Transverse colon (tissue), 4 donors: ENCODE data around the gene HARBI1. TPM values are rescaled to one million over a fixed set of nuclear protein-coding genes. Genes with fewer than 3 reads are reported as not detected.
A peak's percentile ranks its signal among the peaks of the same experiment; 100 is the strongest.
"Not testable (repeated sequence)": the region's sequence is repeated elsewhere in the genome, so short reads cannot be mapped to it uniquely, and the experiment has no call there.

Experiments used
- DNase-seq: peaks from one replicate; pipeline ENCODE4 v3.0.0-alpha.2; 2019
- H3K27ac ChIP-seq, 4 donors: fragments of 200-600 bp; sonication (generic); 2 replicates each; pipeline ENCODE4 v1.5.1; 2016 to 2018; ENCODE audit warnings: inconsistent platforms in 4 of 4
- H3K27me3 ChIP-seq: fragments of 200-600 bp; sonication (generic); 2 replicates; pipeline ENCODE4 v1.5.1; 2017; ENCODE audit warnings: inconsistent platforms
- H3K36me3 ChIP-seq, 4 donors: fragments of 200-600 bp; sonication (generic); 2 replicates each; pipeline ENCODE4 v1.5.1; 2017 to 2019; ENCODE audit warnings: inconsistent platforms in 4 of 4
- H3K4me1 ChIP-seq, 4 donors: fragments of 200-600 bp; sonication (generic); 2 replicates each; pipeline ENCODE4 v1.5.1; 2017 to 2020; ENCODE audit warnings: inconsistent platforms in 4 of 4
- H3K4me3 ChIP-seq, 4 donors: fragments of 200-600 bp; sonication (generic); 1 replicate in 1 of 4; 2 replicates in 3 of 4; pipeline versions ENCODE4 v1.5.1 to v1.6.1; 2017 to 2019; ENCODE audit warnings: inconsistent platforms in 4 of 4
- H3K9me3 ChIP-seq, 2 donors: fragments of 200-600 bp; sonication (generic); 2 replicates each; pipeline ENCODE4 v1.5.1; 2017 to 2019; ENCODE audit warnings: inconsistent platforms in 2 of 2
- EP300 ChIP-seq: sonication (generic); formaldehyde crosslinking; IDR thresholded peaks from one replicate; pipeline ENCODE4 v1.6.1; 2017; ENCODE audit warnings: antibody characterized with exemption, low read depth
- POLR2A ChIP-seq: fragments of 450-650 bp; IDR thresholded peaks from one replicate; pipeline ENCODE4 v1.6.1; 2016; ENCODE audit warnings: antibody characterized with exemption, mild to moderate bottlenecking, moderate library complexity
- POLR2AphosphoS5 ChIP-seq, 3 donors: sonication (generic); formaldehyde crosslinking; IDR thresholded peaks; one replicate each; pipeline ENCODE4 v1.6.1; 2016; ENCODE audit warnings: antibody characterized with exemption in 3 of 3
- WGBS, 2 donors: methylation state at CpG; one replicate each; pipeline ENCODE4 v1.1.5; 2018; ENCODE audit warnings: low coverage in 1 of 2; 5-methylcytosine and 5-hydroxymethylcytosine counted together
- in situ Hi-C, 4 donors: fragments of 200-750 bp; cut with MboI; loops; one replicate each; pipeline versions ENCODE4 v1.15.0 to v1.15.1; 2017; ENCODE audit warnings: low sequenced_read_pairs in 3 of 4, low pct_ligation_motif_present in 1 of 4, low pct_unique_long_range_greater_than_20kb in 1 of 4
- intact Hi-C: fragments of 100-400 bp; cut with DNase I; formaldehyde crosslinking; loops from one replicate; pipeline ENCODE4 v1.15.1; 2023; ENCODE audit warnings: low total_unique reads
- total RNA-seq, 4 donors: library from RNA; depleted of rRNA; stranded (reverse); fragments of >200 nt; gene quantifications; one replicate each; pipeline ENCODE4 v1.1.0, GENCODE V29; 2016
- TF ChIP-seq, protein P1 (sequence below), 5 experiments: fragments of 200-600 bp in 3 of 5; fragments of 450-650 bp in 2 of 5; sonication (generic) in 3 of 5; IDR thresholded peaks; 1 replicate in 2 of 5; 2 replicates in 3 of 5; pipeline ENCODE4 v1.5.1; 2016 to 2017; ENCODE audit warnings: antibody characterized with exemption in 5 of 5, inconsistent platforms in 3 of 5, mild to moderate bottlenecking in 2 of 5, moderate library complexity in 1 of 5

HARBI1 gene
- total RNA-seq, 4 donors from 2014 or later: 3.1 to 4.8 (median 3.4) TPM; not detected in 1

DNA sequence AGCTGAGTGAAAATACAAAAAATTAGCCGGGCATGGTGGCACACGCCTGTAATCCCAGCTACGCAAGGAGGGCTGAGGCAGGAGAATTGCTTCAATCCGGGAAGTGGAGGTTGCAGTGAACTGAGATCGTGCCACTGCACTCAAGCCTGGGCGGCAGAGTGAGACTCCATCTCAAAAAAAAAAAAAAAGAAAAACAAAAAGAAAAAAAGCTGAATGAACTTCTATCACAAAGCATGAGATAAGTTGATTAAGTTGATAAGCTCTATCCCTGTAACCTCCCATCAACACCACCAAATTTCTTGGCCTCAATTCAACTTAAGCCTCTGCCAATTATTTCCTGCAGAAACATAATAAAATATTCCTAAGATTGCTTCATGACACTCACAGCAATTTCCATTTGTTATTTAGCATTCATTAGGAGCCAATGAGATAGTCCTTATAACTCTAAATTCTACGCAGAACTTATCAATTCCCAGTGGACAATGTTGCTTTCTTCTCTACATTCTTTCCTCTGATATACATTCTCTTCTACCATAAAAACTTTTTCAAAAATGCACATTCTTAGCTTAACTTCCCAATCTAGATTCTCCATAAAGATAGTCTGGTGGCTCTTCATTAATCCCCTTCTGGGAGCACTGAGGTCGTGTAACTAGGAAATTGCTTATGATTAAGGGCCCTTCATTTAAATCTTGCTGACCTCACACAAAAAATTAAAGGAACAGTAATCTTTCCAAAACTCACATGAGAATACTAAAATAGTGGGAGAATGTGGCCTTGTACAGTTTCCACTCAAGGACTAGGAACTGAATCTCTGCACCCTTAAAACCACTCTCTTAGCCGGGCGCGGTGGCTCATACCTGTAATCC lies 26.1 kb downstream of the HARBI1 start:
- DNase-seq: no peak
- WGBS, 2 donors: 46 to 65% methylated on average over 6 to 11 of the region's 11 CpGs
- Histone ChIP-seq H3K4me1 (peaks cover 16 to 52% (median 39%) of the 10 kb centered on the region in 4 donors), H3K27ac (peak overlapping the region in 2 of 4 donors; percentile 14 to 48), H3K27me3 (no peaks in the 10 kb centered on the region), H3K36me3 (no peaks in the 10 kb centered on the region), H3K9me3 (no peaks in the 10 kb centered on the region), H3K4me3 (peak overlapping the region in 1 of 4 donors; percentile 7)
- in situ Hi-C loops: no loop called here
- TF ChIP-seq EP300 (no peak), POLR2AphosphoS5 (IDR thresholded peaks at IDR 0.05) (no peak), POLR2A (no peak)
- TF ChIP-seq, protein P1, sequence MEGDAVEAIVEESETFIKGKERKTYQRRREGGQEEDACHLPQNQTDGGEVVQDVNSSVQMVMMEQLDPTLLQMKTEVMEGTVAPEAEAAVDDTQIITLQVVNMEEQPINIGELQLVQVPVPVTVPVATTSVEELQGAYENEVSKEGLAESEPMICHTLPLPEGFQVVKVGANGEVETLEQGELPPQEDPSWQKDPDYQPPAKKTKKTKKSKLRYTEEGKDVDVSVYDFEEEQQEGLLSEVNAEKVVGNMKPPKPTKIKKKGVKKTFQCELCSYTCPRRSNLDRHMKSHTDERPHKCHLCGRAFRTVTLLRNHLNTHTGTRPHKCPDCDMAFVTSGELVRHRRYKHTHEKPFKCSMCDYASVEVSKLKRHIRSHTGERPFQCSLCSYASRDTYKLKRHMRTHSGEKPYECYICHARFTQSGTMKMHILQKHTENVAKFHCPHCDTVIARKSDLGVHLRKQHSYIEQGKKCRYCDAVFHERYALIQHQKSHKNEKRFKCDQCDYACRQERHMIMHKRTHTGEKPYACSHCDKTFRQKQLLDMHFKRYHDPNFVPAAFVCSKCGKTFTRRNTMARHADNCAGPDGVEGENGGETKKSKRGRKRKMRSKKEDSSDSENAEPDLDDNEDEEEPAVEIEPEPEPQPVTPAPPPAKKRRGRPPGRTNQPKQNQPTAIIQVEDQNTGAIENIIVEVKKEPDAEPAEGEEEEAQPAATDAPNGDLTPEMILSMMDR (IDR thresholded peaks at IDR 0.05): no peak
- intact Hi-C loops: no loop called here

DNA sequence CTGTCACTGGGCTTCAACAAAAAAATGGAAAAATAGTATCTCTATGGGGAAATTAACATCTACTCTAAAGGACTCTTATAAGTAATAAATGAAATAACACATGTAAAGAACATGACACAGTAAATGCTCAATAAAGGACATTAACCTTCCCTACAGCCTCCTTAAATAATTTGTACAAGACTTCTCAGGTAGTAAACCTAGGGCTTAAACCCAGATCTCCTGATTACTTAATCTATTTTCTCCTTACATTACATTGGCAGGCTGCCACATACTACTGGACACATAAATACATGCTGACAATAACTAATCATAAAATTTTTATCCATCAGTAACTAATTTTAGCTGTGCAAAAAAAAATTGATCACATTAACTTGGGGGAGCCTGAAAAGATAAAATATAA lies 28.1 kb downstream of the HARBI1 start:
- H3K4me1 ChIP-seq: peaks cover 16 to 47% (median 35%) of the 10 kb centered on the region in 4 donors
- H3K9me3 ChIP-seq: no peaks in the 10 kb centered on the region
- no peak overlapping the region for H3K27ac ChIP-seq
- DNase-seq: no peak
- no peak overlapping the region for H3K4me3 ChIP-seq
- H3K27me3 ChIP-seq: no peaks in the 10 kb centered on the region
- in situ Hi-C loops (no loop called here), intact Hi-C loops (loop anchor here (1.0 kb wide), 1 partner anchor 24 kb away; no protein-coding TSS in a partner anchor)
- no peaks in the 10 kb centered on the region for H3K36me3 ChIP-seq
- TF ChIP-seq POLR2AphosphoS5 (IDR thresholded peaks at IDR 0.05): no peak
- no peak for TF ChIP-seq POLR2A
- no peak for TF ChIP-seq EP300
- TF ChIP-seq, protein P1 (IDR thresholded peaks at IDR 0.05): no peak

DNA sequence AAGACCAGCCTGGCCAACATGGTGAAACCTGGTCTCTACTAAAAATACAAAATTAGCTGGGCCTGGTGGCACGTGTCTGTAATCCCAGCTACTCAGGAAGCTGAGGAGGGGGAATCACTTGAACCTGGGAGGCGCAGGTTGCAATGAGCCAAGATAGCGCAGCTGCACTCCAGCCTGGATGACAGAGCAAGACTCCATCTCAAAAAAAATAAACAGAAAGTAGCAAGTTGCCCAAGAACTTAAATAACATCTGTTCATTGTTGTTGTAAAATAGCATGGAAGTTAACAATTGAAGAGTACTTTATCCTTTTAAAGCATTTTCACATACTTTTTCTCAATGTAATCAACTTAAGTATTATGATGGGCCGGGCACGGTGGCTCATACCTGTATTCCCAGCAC lies 28.9 kb downstream of the HARBI1 start:
- in situ Hi-C loops: no loop called here
- 83 to 92% methylated on average over 4 to 5 of the region's 5 CpGs for WGBS, 2 donors

DNA sequence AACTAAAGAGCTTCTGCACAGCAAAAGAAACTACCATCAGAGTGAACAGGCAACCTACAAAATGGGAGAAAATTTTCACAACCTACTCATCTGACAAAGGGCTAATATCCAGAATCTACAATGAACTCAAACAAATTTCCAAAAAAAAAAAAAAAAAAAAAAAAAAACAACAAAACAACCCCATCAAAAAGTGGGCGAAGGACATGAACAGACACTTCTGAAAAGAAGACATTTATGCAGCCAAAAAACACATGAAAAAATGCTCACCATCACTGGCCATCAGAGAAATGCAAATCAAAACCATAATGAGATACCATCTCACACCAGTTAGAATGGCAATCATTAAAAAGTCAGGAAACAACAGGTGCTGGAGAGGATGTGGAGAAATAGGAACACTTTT lies 33.5 kb downstream of the HARBI1 start:
- H3K4me3 ChIP-seq, in situ Hi-C loops: not testable (repeated sequence)

More for the DNA sequence above, 28.9 kb downstream of the HARBI1 start:
- Histone ChIP-seq H3K4me1 (peaks cover 16 to 46% (median 34%) of the 10 kb centered on the region in 4 donors), H3K4me3 (no peak overlapping the region), H3K27ac (no peak overlapping the region), H3K36me3 (no peaks in the 10 kb centered on the region), H3K27me3 (no peaks in the 10 kb centered on the region), H3K9me3 (no peaks in the 10 kb centered on the region)
- TF ChIP-seq, protein P1 (IDR thresholded peaks at IDR 0.05): no peak
- TF ChIP-seq POLR2AphosphoS5 (IDR thresholded peaks at IDR 0.05): no peak
- TF ChIP-seq POLR2A: no peak
- TF ChIP-seq EP300: no peak
- DNase-seq: no peak
- intact Hi-C loops: loop anchor here (1.0 kb wide), 1 partner anchor 23 kb away; no protein-coding TSS in a partner anchor

More for the DNA sequence above, 33.5 kb downstream of the HARBI1 start:
- 100% methylated on average over 1 of the region's 1 CpG; no CpG with 5 or more reads in 1 of the 2 donors for WGBS, 2 donors
- DNase-seq, H3K27ac ChIP-seq, H3K27me3 ChIP-seq, H3K36me3 ChIP-seq, intact Hi-C loops, H3K9me3 ChIP-seq: not testable (repeated sequence)
- peaks cover 0 to 20% (median 6%) of the 10 kb centered on the region in 4 donors for H3K4me1 ChIP-seq
